Calu3 (cell line): ENCODE data around the gene DIAPH2. TPM values are rescaled to one million over a fixed set of nuclear protein-coding genes. Genes with fewer than 3 reads are reported as not detected.

Experiments
- BruUV-seq: library from RNA; stranded (reverse); fragments of 400-500 nt; replicated peaks from 2 replicates; lab custom pipeline; 2021; lab: Mats Ljungman, UMichigan
- CTCF ChIA-PET: fragments of 300-600 bp; sonication (Branson Sonifier 250); formaldehyde crosslinking; loops from one replicate; lab custom pipeline; 2022; ENCODE audit warnings: antibody characterized with exemption; lab: Charles Lee
- DNase-seq: peaks from one replicate; pipeline ENCODE4 v3.0.0; 2022
- H3K27ac Mint-ChIP-seq: one replicate; pipeline ENCODE4 v1.8.0; 2022; ENCODE audit warnings: mixed read lengths; ENCODE audit not compliant: unreplicated experiment
- H3K27me3 Mint-ChIP-seq: one replicate; pipeline ENCODE4 v1.8.0; 2022; ENCODE audit warnings: mixed read lengths; ENCODE audit not compliant: unreplicated experiment
- H3K36me3 Mint-ChIP-seq: one replicate; pipeline ENCODE4 v1.8.0; 2022; ENCODE audit warnings: mild to moderate bottlenecking, moderate library complexity, mixed read lengths; ENCODE audit not compliant: insufficient read depth, unreplicated experiment
- H3K4me1 Mint-ChIP-seq: one replicate; pipeline ENCODE4 v1.8.0; 2022; ENCODE audit warnings: mild to moderate bottlenecking, low read depth, mixed read lengths; ENCODE audit not compliant: unreplicated experiment
- H3K4me3 Mint-ChIP-seq: one replicate; pipeline ENCODE4 v1.8.0; 2022; ENCODE audit warnings: mild to moderate bottlenecking, low read depth, moderate library complexity, mixed read lengths; ENCODE audit not compliant: unreplicated experiment
- H3K9me3 Mint-ChIP-seq: one replicate; pipeline ENCODE4 v1.8.0; 2022; ENCODE audit warnings: low read depth, mixed read lengths; ENCODE audit not compliant: unreplicated experiment
- CTCF ChIP-seq: fragments of 200-600 bp; IDR thresholded peaks from one replicate; pipeline ENCODE4 v1.8.0; 2022; ENCODE audit warnings: antibody characterized with exemption; ENCODE audit not compliant: unreplicated experiment
- intact Hi-C: fragments of 100-400 bp; cut with micrococcal nuclease; formaldehyde crosslinking; loops from one replicate; pipeline ENCODE4 v1.10.0; 2022; ENCODE audit not compliant: unreplicated experiment
- total RNA-seq: library from RNA; stranded (reverse); gene quantifications from 2 replicates; pipeline ENCODE4 v1.2.3, GENCODE V29; 2022

DIAPH2 gene
- total RNA-seq, 1 experiment from 2014 or later, result 24.2 TPM

DNA sequence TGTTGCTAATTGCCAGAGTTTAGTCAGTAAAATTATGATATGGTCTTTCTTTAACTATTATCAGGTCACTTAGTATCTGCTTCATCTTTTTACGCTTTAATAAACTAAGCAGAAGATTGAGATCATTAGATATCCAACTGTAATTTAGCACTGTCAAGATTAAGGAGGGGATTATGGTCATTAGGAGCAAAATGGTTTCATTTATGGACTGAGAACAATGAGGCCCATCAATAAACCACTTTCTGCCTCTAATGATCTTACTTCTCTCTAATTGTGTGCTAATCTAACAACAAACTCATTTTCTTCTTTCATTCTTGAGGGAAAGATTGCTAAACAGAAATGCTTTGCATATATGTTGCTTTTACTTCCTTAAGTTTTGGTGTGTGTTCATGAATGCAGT, 539.5 kb downstream of the DIAPH2 start:
- H3K27me3 Mint-ChIP-seq, result no peaks in the 10 kb centered on the region
- no peak overlapping the region for H3K27ac Mint-ChIP-seq
- DNase-seq, result no peak
- peaks cover 3% of the 10 kb centered on the region for H3K4me1 Mint-ChIP-seq
- intact Hi-C loops, result no loop called here
- no peaks in the 10 kb centered on the region for H3K36me3 Mint-ChIP-seq
- CTCF ChIA-PET, result no interaction called here
- no peaks in the 10 kb centered on the region for H3K9me3 Mint-ChIP-seq
- BruUV-seq, result no TSS peak
- no peak overlapping the region for H3K4me3 Mint-ChIP-seq
- TF ChIP-seq CTCF, result no peak

DNA sequence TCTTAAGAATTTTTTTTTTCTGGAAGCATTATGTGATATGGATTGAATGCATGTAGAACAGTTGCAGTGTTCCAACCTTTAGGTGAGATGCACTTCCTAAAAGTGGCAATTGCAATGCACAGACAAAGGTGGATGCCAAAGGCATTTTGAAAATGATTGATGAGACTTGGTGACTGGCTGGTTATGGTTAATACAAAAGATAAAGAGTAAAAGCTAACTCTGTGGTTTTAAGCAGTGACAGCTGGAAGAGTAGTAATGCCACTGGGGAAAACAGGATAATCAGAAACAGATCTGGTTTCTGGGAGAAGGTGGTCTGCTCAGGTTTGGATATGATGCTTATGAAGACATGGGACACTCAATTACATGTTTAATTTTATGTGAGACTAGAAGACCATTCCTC, 544.7 kb downstream of the DIAPH2 start:
- H3K4me3 Mint-ChIP-seq, result no peak overlapping the region
- no peak for DNase-seq
- no peaks in the 10 kb centered on the region for H3K9me3 Mint-ChIP-seq
- H3K27ac Mint-ChIP-seq, result no peak overlapping the region
- no peak for TF ChIP-seq CTCF
- intact Hi-C loops, result loop anchor here (5.0 kb wide), 1 partner anchor 67 kb away; no protein-coding TSS in a partner anchor
- peaks cover 8% of the 10 kb centered on the region for H3K4me1 Mint-ChIP-seq
- no peaks in the 10 kb centered on the region for H3K27me3 Mint-ChIP-seq
- CTCF ChIA-PET, result no interaction called here
- no TSS peak for BruUV-seq
- H3K36me3 Mint-ChIP-seq, result no peaks in the 10 kb centered on the region

GRCh38 chrX:97230948-97231347, 546.3 kb downstream of the DIAPH2 start:
- H3K27me3 Mint-ChIP-seq, result no peaks in the 10 kb centered on the region
- no peak for DNase-seq
- no peaks in the 10 kb centered on the region for H3K9me3 Mint-ChIP-seq
- intact Hi-C loops, result no loop called here
- H3K4me1 Mint-ChIP-seq, result peaks cover 8% of the 10 kb centered on the region
- CTCF ChIA-PET, result no interaction called here
- TF ChIP-seq CTCF, result no peak
- no peak overlapping the region for H3K4me3 Mint-ChIP-seq
- no peak overlapping the region for H3K27ac Mint-ChIP-seq
- no TSS peak for BruUV-seq
- H3K36me3 Mint-ChIP-seq, result no peaks in the 10 kb centered on the region

- Mint-ChIP-seq H3K9me3 (no peaks in the 10 kb centered on the region), H3K4me1 (peaks cover under 1% of the 10 kb centered on the region), H3K27me3 (no peaks in the 10 kb centered on the region), H3K4me3 (no peak overlapping the region), H3K27ac (no peak overlapping the region), H3K36me3 (no peaks in the 10 kb centered on the region)
- no peak for DNase-seq
- CTCF ChIA-PET, result no interaction called here
- BruUV-seq, result no TSS peak
- intact Hi-C loops, result no loop called here
- TF ChIP-seq CTCF, result no peak
Measured at GRCh38 chrX:97234471-97235081, 549.9 kb downstream of the DIAPH2 start.
